GM18526 (cell line): ENCODE data around the gene TPST1.

Source experiments
- POLR2A ChIP-seq: IDR thresholded peaks from 3 replicates; pipeline ENCODE4 v1.6.1; 2011; ENCODE audit not compliant: insufficient read length; ENCODE audit errors: extremely low read depth

Gene TPST1

DNA sequence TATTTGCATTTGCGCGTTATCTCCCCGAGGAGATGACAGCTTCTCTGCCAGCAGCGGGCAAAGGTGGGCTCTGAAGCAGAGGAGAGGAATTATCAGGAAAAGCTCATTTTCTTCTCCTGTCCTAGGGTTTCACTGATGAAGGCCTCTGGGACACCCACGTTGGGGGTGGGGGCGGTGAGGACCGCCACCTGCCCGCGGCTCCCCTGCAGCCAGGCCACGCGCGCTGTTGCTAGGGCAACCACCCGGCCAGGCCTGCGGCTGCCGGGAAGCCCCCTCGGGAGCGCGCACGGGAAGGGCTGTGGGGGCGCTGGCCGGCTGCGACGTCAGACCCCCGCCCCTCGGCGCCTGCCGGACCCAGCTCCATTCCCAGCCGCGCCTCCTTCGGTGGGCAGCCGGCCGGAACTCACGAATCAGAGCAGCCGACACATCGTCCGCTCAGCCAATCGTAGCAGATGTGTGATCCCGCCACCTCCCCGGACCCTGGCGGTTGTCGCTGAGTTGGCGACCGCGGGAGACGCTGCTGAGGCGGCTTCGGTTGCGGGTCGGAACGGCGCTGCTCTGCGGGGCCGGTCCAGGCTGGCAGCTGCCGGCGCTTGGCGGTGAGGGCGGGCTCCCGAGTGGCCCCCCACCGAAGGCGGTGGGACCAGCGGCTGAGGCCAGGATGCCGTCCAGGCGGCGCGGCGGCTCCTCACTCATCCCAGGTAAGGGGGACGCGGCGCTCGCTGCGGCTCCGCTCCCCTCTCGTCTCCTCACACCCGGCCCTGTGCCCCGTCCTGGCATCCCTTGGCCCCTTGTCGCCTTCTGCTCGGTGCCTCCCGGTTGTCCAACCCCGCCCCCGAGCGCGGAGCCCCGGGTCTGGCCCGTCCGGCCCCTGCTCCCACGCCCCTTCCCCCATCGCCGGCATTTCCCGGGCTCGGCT lies at the start of gene TPST1:
Gene TPST1 (plus strand): TSS at position 513 of the 919 bp plus-strand sequence. CDS start 35,092 bp downstream, outside the sequence.
- peak; percentile 92 for TF ChIP-seq POLR2A

GRCh38 chr7:66157060-66157459 lies 48.1 kb upstream of the TPST1 start:
- no peak for TF ChIP-seq POLR2A

DNA sequence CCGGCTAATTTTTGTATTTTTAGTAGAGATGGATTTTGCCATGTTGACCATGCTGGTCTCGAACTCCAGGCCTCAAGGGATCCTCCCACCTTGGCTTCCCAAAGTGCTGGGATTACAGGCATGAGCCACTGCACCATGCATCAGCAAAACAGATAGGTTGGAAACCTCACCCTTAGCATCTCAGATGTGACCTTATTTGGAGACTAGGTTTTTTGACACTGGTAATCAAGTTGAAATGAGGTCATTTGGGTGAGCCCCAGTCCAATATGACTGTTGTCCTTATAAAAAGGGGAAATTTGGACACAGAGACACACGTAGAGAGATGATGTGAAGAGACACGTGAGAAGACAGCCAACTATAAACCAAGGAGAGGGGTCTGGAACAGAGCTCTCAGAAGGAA lies 42.5 kb upstream of the TPST1 start:
- no peak for TF ChIP-seq POLR2A

GRCh38 chr7:66163186-66163610 lies 41.9 kb upstream of the TPST1 start:
- no peak for TF ChIP-seq POLR2A

- no peak for TF ChIP-seq POLR2A
Measured at GRCh38 chr7:66164356-66164755, 40.8 kb upstream of the TPST1 start.

DNA sequence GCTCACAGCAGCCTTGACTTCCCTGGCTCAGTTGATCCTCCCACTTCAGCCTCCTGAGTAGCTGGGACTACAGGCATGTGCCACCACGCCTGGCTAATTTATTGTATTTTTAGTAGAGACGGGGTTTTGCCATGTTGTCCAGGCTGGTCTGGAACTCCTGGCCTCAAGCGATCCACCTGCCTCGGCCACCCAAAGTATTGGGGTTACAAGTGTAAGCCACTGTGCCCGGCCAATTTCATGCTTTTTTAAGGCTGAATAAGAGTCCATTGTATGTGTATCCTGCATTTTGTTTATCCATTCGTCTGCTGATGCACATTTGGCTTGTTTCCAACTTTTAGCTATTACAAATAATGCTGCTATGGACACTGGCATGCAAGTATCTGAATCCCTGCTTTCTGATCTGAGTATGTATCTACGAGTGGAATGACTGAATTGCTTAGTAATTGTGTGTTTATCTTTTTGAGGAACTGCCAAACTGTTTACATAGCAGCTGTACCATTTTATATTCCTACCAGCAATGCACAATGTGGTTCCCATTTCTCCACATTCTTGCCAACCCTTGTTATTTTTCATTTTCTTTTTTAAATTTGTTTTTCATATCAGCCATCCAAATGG lies 37.3 kb upstream of the TPST1 start:
- no peak for TF ChIP-seq POLR2A

DNA sequence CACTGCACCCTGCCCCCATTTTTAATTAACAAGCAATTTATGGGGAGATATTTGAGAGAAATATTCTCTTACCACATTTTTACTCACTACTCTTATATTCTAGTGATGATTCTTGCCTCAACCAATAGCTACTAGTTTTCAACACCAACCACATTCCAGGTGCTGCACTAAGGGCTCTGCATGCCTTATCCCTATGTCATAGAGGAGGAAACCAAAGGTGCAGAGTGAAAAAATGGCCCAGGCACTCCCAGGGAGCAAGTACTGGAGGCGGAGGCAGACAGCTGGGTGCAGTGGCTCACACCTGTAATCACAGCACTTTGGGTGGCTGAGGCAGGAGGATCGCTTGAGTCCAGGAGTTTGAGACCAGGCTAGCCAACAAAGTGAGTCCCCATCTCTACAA lies 35.5 kb upstream of the TPST1 start:
- no peak for TF ChIP-seq POLR2A

GRCh38 chr7:66170309-66171231 lies 34.6 kb upstream of the TPST1 start:
- TF ChIP-seq POLR2A = no peak

GRCh38 chr7:66173856-66174255 lies 31.3 kb upstream of the TPST1 start:
- no peak for TF ChIP-seq POLR2A

GRCh38 chr7:66176914-66177313 lies 28.2 kb upstream of the TPST1 start:
- TF ChIP-seq POLR2A = no peak

DNA sequence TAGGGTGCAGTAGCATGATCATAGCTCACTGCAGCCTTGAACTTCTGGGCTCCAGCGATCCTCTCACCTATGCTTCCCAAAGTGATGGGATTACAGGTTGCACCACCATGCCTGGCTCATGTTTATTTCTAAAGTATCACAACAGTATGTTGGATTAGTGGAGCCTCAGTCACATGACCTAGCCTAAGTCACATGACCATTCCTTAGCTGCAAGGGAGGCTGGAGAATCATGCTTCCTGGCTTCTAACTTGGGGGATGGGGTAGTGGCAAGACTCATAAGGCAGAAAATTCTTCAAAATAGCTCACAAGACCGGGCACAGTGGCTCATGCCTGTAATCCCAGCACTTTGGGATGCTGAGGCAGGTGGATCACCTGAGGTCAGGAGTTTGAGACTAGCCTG lies 26.9 kb upstream of the TPST1 start:
- TF ChIP-seq POLR2A = no peak

GRCh38 chr7:66181329-66181728 lies 23.8 kb upstream of the TPST1 start:
- TF ChIP-seq POLR2A = no peak

DNA sequence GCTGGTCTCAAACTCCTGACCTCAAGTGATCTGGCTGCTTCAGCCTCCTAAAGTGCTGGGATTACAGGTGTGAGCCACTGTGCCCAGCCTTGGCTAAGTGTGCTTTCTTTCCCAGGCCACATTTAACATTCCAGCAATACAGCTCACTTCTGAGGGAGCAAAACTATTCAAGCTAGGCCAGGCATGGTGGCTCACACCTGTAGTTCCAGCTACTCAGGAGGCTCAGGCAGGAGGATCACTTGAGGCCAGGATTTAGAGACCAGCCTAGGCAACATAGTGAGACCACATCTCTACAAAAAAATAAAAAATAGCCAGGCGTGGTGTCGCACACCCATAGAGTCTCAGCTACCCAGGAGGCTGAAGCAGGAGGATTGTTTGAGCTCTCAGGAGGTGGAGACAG lies 23.3 kb upstream of the TPST1 start:
- TF ChIP-seq POLR2A = no peak

DNA sequence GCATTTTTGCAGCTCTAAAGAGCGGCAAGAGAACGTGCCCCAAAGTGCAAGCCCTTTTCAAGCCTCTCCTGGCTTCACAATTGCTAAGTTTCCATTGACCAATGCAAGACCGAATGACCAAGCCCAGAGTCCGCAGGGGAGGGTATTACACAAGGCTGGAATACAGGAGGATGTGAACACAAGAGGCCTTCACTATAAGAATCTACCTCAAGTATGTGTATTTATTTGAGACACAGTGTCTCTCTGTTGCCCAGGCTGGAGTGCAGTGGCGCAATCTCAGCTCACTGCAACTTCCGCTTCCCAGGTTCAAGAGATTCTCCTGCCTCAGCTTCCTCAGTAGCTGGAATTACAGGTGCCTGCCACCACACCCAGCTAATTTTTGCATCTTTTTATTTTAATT lies 22.2 kb upstream of the TPST1 start:
- no peak for TF ChIP-seq POLR2A

DNA sequence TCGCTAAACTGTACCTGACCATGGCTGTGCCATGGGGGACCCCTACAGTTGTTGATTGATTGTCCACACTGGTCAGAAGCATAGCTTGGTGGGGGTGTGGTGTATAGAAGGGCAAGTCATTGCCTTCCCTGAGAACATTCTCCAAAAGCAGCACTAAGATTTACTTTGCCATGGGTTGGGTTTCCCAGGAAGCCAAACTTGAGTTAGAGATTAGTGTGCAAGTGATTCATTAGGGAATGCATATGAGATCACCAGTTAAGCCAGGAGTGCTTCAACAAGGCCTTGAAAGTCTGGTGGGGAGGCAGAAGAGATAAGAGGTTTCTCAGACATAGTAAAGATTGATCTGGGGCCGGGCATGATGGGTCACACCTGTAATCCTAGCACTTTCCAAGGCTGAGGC lies 21.4 kb upstream of the TPST1 start:
- no peak for TF ChIP-seq POLR2A

DNA sequence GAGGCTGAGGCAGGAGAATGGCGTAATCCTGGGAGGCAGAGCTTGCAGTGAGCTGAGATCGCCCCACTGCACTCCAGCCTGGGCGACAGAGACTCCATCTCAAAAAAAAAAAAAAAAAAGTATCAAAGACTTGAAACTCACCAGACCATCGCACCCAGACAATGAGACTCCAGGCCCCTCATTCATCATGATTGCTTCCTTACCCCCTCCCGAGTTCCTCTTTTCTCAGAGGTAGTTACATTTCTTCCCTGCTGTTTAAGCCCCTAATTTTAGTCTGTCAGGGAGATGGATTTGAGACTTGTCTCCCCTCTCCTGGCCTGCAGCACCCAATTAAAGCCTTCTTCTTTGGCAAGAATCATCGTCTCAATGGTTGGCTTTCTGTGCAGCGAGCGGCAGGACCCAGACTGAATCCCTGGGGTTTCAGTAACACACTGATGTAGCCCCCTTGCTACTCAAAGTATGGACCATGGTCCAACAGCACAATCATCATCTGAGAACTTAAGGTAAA lies 19.4 kb upstream of the TPST1 start:
- no peak for TF ChIP-seq POLR2A

DNA sequence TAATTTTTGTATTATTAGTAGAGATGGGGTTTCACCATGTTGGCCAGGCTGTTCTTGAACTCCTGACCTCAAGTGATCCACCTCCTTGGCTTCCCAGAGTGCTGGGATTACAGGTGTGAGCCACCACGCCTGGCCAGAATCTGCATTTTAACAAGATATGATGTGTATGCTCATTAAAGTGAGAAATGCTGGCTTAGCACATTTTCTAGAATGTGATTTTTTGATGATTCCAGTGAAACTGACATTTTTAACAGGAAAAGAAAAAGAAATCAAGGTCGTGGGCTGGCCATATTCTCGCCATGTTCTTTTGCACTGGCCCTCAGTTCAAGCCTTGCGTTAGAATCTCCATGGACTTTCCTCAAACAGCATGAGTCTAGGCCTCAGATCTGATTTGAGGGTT lies 18.1 kb upstream of the TPST1 start:
- TF ChIP-seq POLR2A = no peak
